Measurements from ENCODE around the gene CRABP1.

Gene CRABP1

GRCh38 chr15:78335985-78336384 lies 4.2 kb upstream of the CRABP1 start:
- Histone ChIP-seq H3K9me3 (ENCODE audit: control insufficient read depth, insufficient read depth, low read depth, low read length) (no peaks in the 10 kb centered on the region), H3K9ac (ENCODE audit: low read length) (no peak overlapping the region), H3K4me3 (ENCODE audit: low read depth, low read length) (no peak overlapping the region), H3K27me3 (ENCODE audit: control insufficient read depth, insufficient read depth, low read length) (peaks cover 33% of the 10 kb centered on the region), H3K4me1 (ENCODE audit: control insufficient read depth, insufficient read depth, low read length) (peaks cover 17% of the 10 kb centered on the region), H3K27ac (ENCODE audit: low read depth, low read length) (no peak overlapping the region), H3K36me3 (ENCODE audit: control insufficient read depth, insufficient read depth, low read length) (no peaks in the 10 kb centered on the region)

- Histone ChIP-seq H3K27me3 (ENCODE audit: control insufficient read depth, insufficient read depth, low read length) (peaks cover 50% of the 10 kb centered on the region), H3K4me1 (ENCODE audit: control insufficient read depth, insufficient read depth, low read length) (peaks cover 21% of the 10 kb centered on the region), H3K9ac (ENCODE audit: low read length) (no peak overlapping the region), H3K4me3 (ENCODE audit: low read depth, low read length) (no peak overlapping the region), H3K27ac (ENCODE audit: low read depth, low read length) (no peak overlapping the region), H3K9me3 (ENCODE audit: control insufficient read depth, insufficient read depth, low read depth, low read length) (no peaks in the 10 kb centered on the region), H3K36me3 (ENCODE audit: control insufficient read depth, insufficient read depth, low read length) (peaks cover 5% of the 10 kb centered on the region; the same call in 1 of the 2 replicates)
Measured at GRCh38 chr15:78338781-78339180, 1.4 kb upstream of the CRABP1 start.

GRCh38 chr15:78339559-78339958 lies 594 bp upstream of the CRABP1 start:
- Histone ChIP-seq H3K27ac (ENCODE audit: low read depth, low read length) (no peak overlapping the region), H3K4me3 (ENCODE audit: low read depth, low read length) (peak overlapping the region; percentile 70), H3K36me3 (ENCODE audit: control insufficient read depth, insufficient read depth, low read length) (peaks cover 7% of the 10 kb centered on the region; the same call in 1 of the 2 replicates), H3K27me3 (ENCODE audit: control insufficient read depth, insufficient read depth, low read length) (peaks cover 50% of the 10 kb centered on the region), H3K9ac (ENCODE audit: low read length) (no peak overlapping the region), H3K4me1 (ENCODE audit: control insufficient read depth, insufficient read depth, low read length) (peaks cover 21% of the 10 kb centered on the region), H3K9me3 (ENCODE audit: control insufficient read depth, insufficient read depth, low read depth, low read length) (no peaks in the 10 kb centered on the region)

GRCh38 chr15:78341057-78341987 lies 1.2 kb downstream of the CRABP1 start:
- Histone ChIP-seq H3K4me3 (ENCODE audit: low read depth, low read length) (peak overlapping the region; percentile 70), H3K9me3 (ENCODE audit: control insufficient read depth, insufficient read depth, low read depth, low read length) (no peaks in the 10 kb centered on the region), H3K27ac (ENCODE audit: low read depth, low read length) (no peak overlapping the region), H3K4me1 (ENCODE audit: control insufficient read depth, insufficient read depth, low read length) (peaks cover 21% of the 10 kb centered on the region), H3K36me3 (ENCODE audit: control insufficient read depth, insufficient read depth, low read length) (peaks cover 20% of the 10 kb centered on the region), H3K27me3 (ENCODE audit: control insufficient read depth, insufficient read depth, low read length) (peaks cover 50% of the 10 kb centered on the region), H3K9ac (ENCODE audit: low read length) (peak overlapping the region; percentile 32)

- Histone ChIP-seq H3K9ac (ENCODE audit: low read length) (no peak overlapping the region), H3K9me3 (ENCODE audit: control insufficient read depth, insufficient read depth, low read depth, low read length) (no peaks in the 10 kb centered on the region), H3K4me1 (ENCODE audit: control insufficient read depth, insufficient read depth, low read length) (peaks cover 21% of the 10 kb centered on the region), H3K4me3 (ENCODE audit: low read depth, low read length) (peak overlapping the region; percentile 70), H3K36me3 (ENCODE audit: control insufficient read depth, insufficient read depth, low read length) (peaks cover 22% of the 10 kb centered on the region), H3K27me3 (ENCODE audit: control insufficient read depth, insufficient read depth, low read length) (peaks cover 50% of the 10 kb centered on the region), H3K27ac (ENCODE audit: low read depth, low read length) (no peak overlapping the region)
Measured at GRCh38 chr15:78342021-78342420, 1.9 kb downstream of the CRABP1 start.

- H3K9ac ChIP-seq (ENCODE audit: low read length): no peak overlapping the region
- no peaks in the 10 kb centered on the region for H3K9me3 ChIP-seq (ENCODE audit: control insufficient read depth, insufficient read depth, low read depth, low read length)
- no peak overlapping the region for H3K4me3 ChIP-seq (ENCODE audit: low read depth, low read length)
- no peak overlapping the region for H3K27ac ChIP-seq (ENCODE audit: low read depth, low read length)
- peaks cover 43% of the 10 kb centered on the region for H3K27me3 ChIP-seq (ENCODE audit: control insufficient read depth, insufficient read depth, low read length)
- peaks cover 36% of the 10 kb centered on the region for H3K36me3 ChIP-seq (ENCODE audit: control insufficient read depth, insufficient read depth, low read length)
- H3K4me1 ChIP-seq (ENCODE audit: control insufficient read depth, insufficient read depth, low read length): peaks cover 26% of the 10 kb centered on the region
Measured at GRCh38 chr15:78343276-78344060, 3.3 kb downstream of the CRABP1 start.

- no peak overlapping the region for H3K4me3 ChIP-seq (ENCODE audit: low read depth, low read length)
- H3K36me3 ChIP-seq (ENCODE audit: control insufficient read depth, insufficient read depth, low read length): peaks cover 39% of the 10 kb centered on the region
- H3K27me3 ChIP-seq (ENCODE audit: control insufficient read depth, insufficient read depth, low read length): peaks cover 22% of the 10 kb centered on the region
- H3K27ac ChIP-seq (ENCODE audit: low read depth, low read length): no peak overlapping the region
- no peak overlapping the region for H3K9ac ChIP-seq (ENCODE audit: low read length)
- H3K9me3 ChIP-seq (ENCODE audit: control insufficient read depth, insufficient read depth, low read depth, low read length): no peaks in the 10 kb centered on the region
- peaks cover 19% of the 10 kb centered on the region for H3K4me1 ChIP-seq (ENCODE audit: control insufficient read depth, insufficient read depth, low read length)
Measured at GRCh38 chr15:78345396-78346125, 5.4 kb downstream of the CRABP1 start.

- Histone ChIP-seq H3K4me3 (ENCODE audit: low read depth, low read length) (no peak overlapping the region), H3K9ac (ENCODE audit: low read length) (no peak overlapping the region), H3K27me3 (ENCODE audit: control insufficient read depth, insufficient read depth, low read length) (no peaks in the 10 kb centered on the region), H3K36me3 (ENCODE audit: control insufficient read depth, insufficient read depth, low read length) (peaks cover 39% of the 10 kb centered on the region), H3K9me3 (ENCODE audit: control insufficient read depth, insufficient read depth, low read depth, low read length) (no peaks in the 10 kb centered on the region), H3K27ac (ENCODE audit: low read depth, low read length) (no peak overlapping the region), H3K4me1 (ENCODE audit: control insufficient read depth, insufficient read depth, low read length) (0 out of 2 replicates have a peak, but pooled peaks cover 4% of the 10 kb centered on the region)
Measured at GRCh38 chr15:78347586-78348543, 7.7 kb downstream of the CRABP1 start.

GRCh38 chr15:78350058-78350457 lies 9.9 kb downstream of the CRABP1 start:
- Histone ChIP-seq H3K27ac (ENCODE audit: low read depth, low read length) (no peak overlapping the region), H3K4me1 (ENCODE audit: control insufficient read depth, insufficient read depth, low read length) (0 out of 2 replicates have a peak, but pooled peaks cover 4% of the 10 kb centered on the region), H3K9me3 (ENCODE audit: control insufficient read depth, insufficient read depth, low read depth, low read length) (no peaks in the 10 kb centered on the region), H3K9ac (ENCODE audit: low read length) (no peak overlapping the region), H3K27me3 (ENCODE audit: control insufficient read depth, insufficient read depth, low read length) (no peaks in the 10 kb centered on the region), H3K4me3 (ENCODE audit: low read depth, low read length) (no peak overlapping the region), H3K36me3 (ENCODE audit: control insufficient read depth, insufficient read depth, low read length) (peaks cover 29% of the 10 kb centered on the region)

- Histone ChIP-seq H3K4me3 (ENCODE audit: low read depth, low read length) (no peak overlapping the region), H3K9ac (ENCODE audit: low read length) (no peak overlapping the region), H3K9me3 (ENCODE audit: control insufficient read depth, insufficient read depth, low read depth, low read length) (no peaks in the 10 kb centered on the region), H3K36me3 (ENCODE audit: control insufficient read depth, insufficient read depth, low read length) (peaks cover 18% of the 10 kb centered on the region), H3K27me3 (ENCODE audit: control insufficient read depth, insufficient read depth, low read length) (no peaks in the 10 kb centered on the region), H3K4me1 (ENCODE audit: control insufficient read depth, insufficient read depth, low read length) (0 out of 2 replicates have a peak, but pooled peaks cover 4% of the 10 kb centered on the region), H3K27ac (ENCODE audit: low read depth, low read length) (no peak overlapping the region)
Measured at GRCh38 chr15:78351539-78351938, 11.4 kb downstream of the CRABP1 start.

Measured in HUES6 (cell line).